ENCODE results near the gene PLXNA4.

PLXNA4 gene

DNA sequence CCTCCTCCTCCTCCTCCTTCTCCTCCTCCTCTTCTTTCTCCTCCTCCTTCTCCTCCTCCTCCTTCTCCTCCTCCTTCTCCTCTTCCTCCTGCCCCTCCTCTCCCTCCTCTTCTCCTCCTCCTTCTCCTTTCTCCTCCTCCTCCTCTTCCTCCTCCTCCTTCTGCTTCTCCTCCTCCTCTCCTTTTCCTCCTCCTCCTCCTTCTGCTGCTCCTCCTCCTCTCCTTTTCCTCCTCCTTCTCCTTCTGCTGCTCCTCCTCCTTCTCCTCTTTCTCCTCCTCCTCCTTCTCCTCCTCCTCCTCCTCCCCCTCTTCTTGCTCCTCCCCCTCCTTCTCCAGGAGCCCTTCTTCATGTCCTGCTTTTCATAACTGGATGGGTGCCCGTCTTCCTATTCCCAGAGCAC, 12.2 kb downstream of the PLXNA4 start:
- TF ChIP-seq GATA3 (IDR thresholded peaks at IDR 0.05; ENCODE audit: low read depth, low read length) (no peak), GATA2 (IDR thresholded peaks at IDR 0.05; ENCODE audit: low read depth, low read length) (no peak)

DNA sequence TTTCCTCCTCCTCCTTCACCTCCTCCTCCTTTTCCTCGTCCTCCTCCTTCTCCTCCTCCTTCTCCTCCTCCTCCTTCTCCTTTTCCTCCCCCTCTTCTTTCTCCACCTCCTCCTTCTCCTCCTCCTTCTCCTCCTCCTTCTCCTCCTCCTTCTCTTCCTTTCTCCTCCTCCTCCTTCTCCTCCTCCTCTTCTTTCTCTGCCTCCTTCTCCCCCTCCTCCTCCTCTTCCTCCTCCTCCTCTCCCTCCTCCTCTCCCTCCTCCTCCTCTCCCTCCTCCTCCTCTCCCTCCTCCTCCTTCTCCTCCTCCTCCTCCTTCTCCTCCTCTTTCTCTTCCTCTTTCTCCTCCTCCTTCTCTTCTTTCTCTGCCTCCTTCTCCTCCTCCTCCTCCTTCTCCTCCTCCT, 13.6 kb downstream of the PLXNA4 start:
- TF ChIP-seq GATA3 (IDR thresholded peaks at IDR 0.05; ENCODE audit: low read depth, low read length) (no peak), GATA2 (IDR thresholded peaks at IDR 0.05; ENCODE audit: low read depth, low read length) (no peak)

DNA sequence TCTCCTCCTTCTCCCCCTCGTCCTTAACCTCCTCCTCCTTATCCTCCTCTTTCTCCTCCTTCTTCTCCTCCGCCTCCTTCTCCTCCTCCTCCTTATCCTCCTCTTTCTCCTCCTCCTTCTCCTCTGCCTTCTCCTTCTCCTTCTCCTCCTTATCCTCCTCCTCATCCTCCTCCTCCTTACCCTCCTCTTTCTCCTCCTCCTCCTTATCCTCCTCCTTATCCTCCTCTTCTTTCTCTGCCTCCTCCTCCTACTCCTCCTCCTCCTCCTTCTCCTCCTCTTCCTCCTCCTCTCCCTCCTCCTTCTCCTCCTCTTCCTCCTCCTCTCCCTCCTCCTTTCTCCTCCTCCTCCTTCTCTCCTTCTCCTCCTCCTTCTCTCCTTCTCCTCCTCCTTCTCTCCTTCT, 14.5 kb downstream of the PLXNA4 start:
- TF ChIP-seq GATA2 (IDR thresholded peaks at IDR 0.05; ENCODE audit: low read depth, low read length) (no peak), GATA3 (IDR thresholded peaks at IDR 0.05; ENCODE audit: low read depth, low read length) (no peak)

DNA sequence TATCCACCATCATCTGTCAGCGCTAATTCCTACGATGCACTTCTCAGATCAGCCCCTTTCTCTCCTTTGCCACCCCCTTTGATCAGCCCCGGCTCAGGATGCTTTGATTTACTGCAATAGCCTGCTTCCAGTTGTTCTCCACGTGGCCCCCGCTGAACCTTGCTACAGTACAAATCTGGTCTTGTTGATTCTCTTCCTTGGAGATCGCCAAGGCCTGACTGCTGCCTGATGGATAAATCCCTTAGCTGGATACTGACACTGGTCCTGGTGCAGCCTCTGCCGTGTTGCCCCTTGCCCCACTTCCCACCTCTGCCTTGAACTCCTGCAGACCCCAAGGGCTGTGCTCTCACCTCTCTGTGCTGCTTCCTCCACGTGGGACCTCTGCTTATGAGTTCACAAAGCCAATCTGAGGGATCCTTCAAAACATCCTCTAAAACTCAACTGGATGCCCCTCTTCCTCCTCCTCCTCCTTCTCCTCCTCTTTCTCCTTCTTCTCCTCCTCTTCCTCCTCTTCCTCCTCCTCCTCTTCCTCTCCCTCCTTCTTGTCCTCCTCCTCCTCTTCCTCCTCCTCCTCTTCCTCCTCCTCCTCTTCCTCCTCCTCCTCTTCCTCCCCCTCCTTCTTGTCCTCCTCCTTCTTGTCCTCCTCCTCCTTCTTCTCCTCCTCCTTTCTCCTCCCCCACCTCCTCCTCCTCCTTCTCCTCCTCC, 15.3 kb downstream of the PLXNA4 start:
- TF ChIP-seq GATA2 (IDR thresholded peaks at IDR 0.05; ENCODE audit: low read depth, low read length) (no peak), GATA3 (IDR thresholded peaks at IDR 0.05; ENCODE audit: low read depth, low read length) (no peak)

GRCh38 chr7:132560105-132560504, 16.2 kb downstream of the PLXNA4 start:
- TF ChIP-seq GATA2 (IDR thresholded peaks at IDR 0.05; ENCODE audit: low read depth, low read length) = no peak
- no peak for TF ChIP-seq GATA3 (IDR thresholded peaks at IDR 0.05; ENCODE audit: low read depth, low read length)

- TF ChIP-seq GATA2 (IDR thresholded peaks at IDR 0.05; ENCODE audit: low read depth, low read length) (no peak), GATA3 (IDR thresholded peaks at IDR 0.05; ENCODE audit: low read depth, low read length) (no peak)
These were observed 17.5 kb downstream of the PLXNA4 start for GRCh38 chr7:132558815-132559214.

- TF ChIP-seq GATA2 (IDR thresholded peaks at IDR 0.05; ENCODE audit: low read depth, low read length) (no peak), GATA3 (IDR thresholded peaks at IDR 0.05; ENCODE audit: low read depth, low read length) (no peak)
These were observed 18.7 kb downstream of the PLXNA4 start for GRCh38 chr7:132557489-132558044.

DNA sequence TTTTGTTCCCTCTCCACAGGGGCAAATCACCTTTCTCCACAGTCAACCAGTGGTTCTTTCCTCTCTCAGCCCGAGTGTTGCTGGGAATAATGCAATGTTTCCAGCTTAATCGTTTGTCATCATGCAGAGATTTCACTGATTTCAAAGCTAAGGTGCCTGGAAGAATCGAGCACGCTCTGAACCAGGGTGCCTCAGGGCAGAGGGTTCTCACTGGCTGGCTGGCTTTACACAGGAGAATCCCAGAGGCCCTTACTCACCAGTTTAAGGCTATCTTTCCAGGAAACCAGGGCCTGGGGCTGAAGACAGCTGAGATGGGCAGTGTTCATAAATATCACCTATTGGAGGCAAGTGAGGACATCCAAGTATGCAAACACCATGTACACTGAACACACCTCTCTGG, 21.8 kb downstream of the PLXNA4 start:
- TF ChIP-seq GATA3 (IDR thresholded peaks at IDR 0.05; ENCODE audit: low read depth, low read length) (no peak), GATA2 (IDR thresholded peaks at IDR 0.05; ENCODE audit: low read depth, low read length) (no peak)

DNA sequence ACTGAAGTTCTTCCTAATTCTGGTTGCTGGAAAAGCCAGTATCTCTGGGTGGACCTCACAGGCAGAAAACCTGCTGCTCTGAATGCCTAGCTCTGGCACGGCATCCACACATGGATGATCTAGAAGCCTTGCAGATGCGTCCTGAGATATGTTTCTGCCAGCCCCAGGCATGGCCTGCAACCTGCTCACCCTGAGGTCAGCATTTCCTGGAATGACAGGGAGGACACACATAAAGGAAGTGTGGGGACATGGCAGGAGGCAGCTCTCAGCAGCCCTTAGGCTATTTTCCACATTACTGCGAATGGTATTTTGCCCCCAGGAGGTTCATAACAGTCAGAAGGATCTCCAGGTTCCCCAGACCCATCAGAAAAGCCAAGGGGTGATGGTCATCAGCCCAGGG, 23.2 kb downstream of the PLXNA4 start:
- TF ChIP-seq GATA2 (IDR thresholded peaks at IDR 0.05; ENCODE audit: low read depth, low read length) (no peak), GATA3 (IDR thresholded peaks at IDR 0.05; ENCODE audit: low read depth, low read length) (no peak)

DNA sequence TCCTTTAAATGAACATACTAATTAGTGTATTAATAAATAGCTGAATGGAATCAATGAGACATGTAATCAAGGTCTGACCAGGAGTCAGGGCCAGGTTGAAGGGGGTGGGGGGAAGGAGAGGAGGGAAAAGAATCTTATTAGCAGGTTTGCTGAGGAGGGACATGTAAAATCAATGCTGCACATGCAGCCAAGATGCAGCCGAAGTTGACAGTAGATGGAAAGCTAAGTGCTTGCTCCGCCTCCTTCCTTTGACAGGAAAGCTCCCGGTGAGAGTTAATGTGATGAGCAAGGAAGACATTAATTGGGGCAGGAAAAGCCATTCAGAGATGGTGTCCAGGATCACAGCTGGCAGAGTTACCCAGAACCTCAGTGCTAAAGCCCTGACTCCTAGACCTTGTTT, 24.4 kb downstream of the PLXNA4 start:
- TF ChIP-seq GATA3 (IDR thresholded peaks at IDR 0.05; ENCODE audit: low read depth, low read length) (no peak), GATA2 (IDR thresholded peaks at IDR 0.05; ENCODE audit: low read depth, low read length) (no peak)

DNA sequence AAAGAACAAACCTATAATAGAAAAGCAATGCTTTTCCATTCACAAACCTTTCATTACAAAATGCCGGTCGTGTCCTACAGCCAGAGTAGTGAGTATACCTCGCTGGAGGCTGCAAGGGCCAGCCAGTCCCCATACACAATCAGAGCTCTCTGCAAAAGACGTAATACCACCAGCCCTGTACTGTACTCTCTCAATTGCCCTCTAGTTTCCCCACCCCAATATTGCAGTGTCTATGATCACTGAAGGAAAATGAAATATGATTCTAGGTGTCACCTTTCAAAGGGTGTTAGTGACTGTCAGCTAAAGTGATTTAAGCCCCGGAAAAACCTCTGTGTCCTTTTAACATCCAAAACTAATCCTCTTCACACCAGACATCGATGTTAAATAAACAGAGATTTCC, 24.8 kb downstream of the PLXNA4 start:
- TF ChIP-seq GATA2 (IDR thresholded peaks at IDR 0.05; ENCODE audit: low read depth, low read length) (no peak), GATA3 (IDR thresholded peaks at IDR 0.05; ENCODE audit: low read depth, low read length) (no peak)

GRCh38 chr7:132548489-132549078, 27.7 kb downstream of the PLXNA4 start:
- TF ChIP-seq GATA3 (IDR thresholded peaks at IDR 0.05; ENCODE audit: low read depth, low read length) (no peak), GATA2 (IDR thresholded peaks at IDR 0.05; ENCODE audit: low read depth, low read length) (no peak)

GRCh38 chr7:132547821-132548220, 28.4 kb downstream of the PLXNA4 start:
- TF ChIP-seq GATA2 (IDR thresholded peaks at IDR 0.05; ENCODE audit: low read depth, low read length) (no peak), GATA3 (IDR thresholded peaks at IDR 0.05; ENCODE audit: low read depth, low read length) (no peak)

GRCh38 chr7:132546366-132547127, 29.7 kb downstream of the PLXNA4 start:
- peak; percentile 41; the same call in 1 of the 2 replicates for TF ChIP-seq GATA2 (IDR thresholded peaks at IDR 0.05; ENCODE audit: low read depth, low read length)
- TF ChIP-seq GATA3 (IDR thresholded peaks at IDR 0.05; ENCODE audit: low read depth, low read length) = no peak

Data from SH-SY5Y (cell line).